Omental fat pad (tissue), 4 donors: ENCODE results near the gene DNAJC10. TPM values are rescaled to one million over a fixed set of nuclear protein-coding genes. Genes with fewer than 3 reads are reported as not detected.

ENCODE experiments used
- ATAC-seq: fragments of 150-250 bp; one replicate; pipeline ENCODE4 v1.9.1; 2016; ENCODE audit warnings: mild to moderate bottlenecking, moderate library complexity; ENCODE audit not compliant: low FRiP score
- DNase-seq: peaks from one replicate; pipeline ENCODE4 v3.0.0-alpha.2; 2019; ENCODE audit warnings: low spot score
- small RNA-seq: library from RNA; depleted of rRNA; stranded (forward); fragments of <200 nt; gene quantifications from one replicate; pipeline ENCODE3, GENCODE V24; 2016
- total RNA-seq, 4 donors: library from RNA; depleted of rRNA; stranded (reverse); fragments of >200 nt; gene quantifications; one replicate each; pipeline ENCODE4 v1.1.0, GENCODE V29; 2016
- TF ChIP-seq, protein P1 (sequence below), 3 donors: fragments of 450-650 bp; IDR thresholded peaks; one replicate each; pipeline ENCODE4 v1.5.1; 2016 to 2017; ENCODE audit warnings: antibody characterized with exemption in 3 of 3, mild to moderate bottlenecking in 3 of 3, moderate library complexity in 2 of 3

Gene DNAJC10
- total RNA-seq, 4 donors from 2014 or later: 41.1 to 61.9 (median 44.6) TPM

DNA sequence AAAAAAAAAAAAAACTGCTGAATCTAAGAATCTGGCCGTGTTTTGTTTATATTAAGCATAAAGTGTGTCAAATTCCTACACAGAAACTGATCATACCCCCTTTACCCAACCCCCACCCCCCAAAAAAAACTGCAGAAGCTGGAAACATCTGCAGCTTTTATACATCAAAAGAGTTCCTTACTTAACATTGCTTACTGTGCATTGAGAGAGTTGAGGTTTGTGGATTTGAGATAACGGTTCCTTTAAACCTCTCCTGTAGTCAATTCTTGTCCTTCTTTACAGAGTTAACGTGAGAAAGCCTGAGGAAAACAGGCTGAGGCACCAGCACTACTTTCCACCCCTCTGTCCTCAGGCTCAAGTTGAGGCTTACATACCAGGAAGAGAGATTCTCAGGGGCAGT is 115.9 kb downstream of the DNAJC10 start:
- TF ChIP-seq, protein P1, sequence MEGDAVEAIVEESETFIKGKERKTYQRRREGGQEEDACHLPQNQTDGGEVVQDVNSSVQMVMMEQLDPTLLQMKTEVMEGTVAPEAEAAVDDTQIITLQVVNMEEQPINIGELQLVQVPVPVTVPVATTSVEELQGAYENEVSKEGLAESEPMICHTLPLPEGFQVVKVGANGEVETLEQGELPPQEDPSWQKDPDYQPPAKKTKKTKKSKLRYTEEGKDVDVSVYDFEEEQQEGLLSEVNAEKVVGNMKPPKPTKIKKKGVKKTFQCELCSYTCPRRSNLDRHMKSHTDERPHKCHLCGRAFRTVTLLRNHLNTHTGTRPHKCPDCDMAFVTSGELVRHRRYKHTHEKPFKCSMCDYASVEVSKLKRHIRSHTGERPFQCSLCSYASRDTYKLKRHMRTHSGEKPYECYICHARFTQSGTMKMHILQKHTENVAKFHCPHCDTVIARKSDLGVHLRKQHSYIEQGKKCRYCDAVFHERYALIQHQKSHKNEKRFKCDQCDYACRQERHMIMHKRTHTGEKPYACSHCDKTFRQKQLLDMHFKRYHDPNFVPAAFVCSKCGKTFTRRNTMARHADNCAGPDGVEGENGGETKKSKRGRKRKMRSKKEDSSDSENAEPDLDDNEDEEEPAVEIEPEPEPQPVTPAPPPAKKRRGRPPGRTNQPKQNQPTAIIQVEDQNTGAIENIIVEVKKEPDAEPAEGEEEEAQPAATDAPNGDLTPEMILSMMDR (IDR thresholded peaks at IDR 0.05): no peak
- ATAC-seq (no peak), DNase-seq (no peak)

DNA sequence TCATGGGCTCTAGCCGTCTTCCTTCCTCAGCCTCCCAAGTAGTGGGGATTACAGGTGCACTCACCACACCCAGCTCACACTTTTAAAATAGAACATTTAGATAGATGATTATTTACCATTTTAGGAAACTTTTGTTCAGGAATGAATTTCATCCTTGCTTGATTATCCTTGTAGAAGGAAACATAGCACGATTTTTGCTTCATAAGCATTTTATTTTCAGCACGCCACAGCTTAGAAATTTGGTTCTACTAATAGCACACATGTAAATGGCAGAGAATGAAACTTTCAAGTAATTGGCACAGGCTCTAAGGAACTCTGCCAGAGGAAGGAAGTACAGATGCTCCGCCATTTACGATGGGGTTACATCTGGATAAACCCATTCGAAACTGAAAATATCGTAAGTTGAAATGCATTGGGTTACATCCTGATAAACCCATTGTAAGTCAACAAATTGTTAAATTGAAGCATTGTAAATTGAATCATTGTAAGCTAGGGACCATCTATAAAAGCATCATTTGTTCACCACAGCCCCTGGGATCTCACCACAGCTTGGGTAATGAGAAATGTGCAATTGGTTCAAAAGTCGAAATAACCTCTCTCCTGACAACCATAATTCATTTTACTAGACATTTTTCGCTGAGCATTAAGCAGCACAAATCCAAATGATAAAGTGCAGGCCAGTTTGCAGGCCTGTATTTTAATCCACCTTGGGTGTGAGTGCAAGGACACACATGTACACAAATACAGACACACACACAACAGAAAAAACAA is 117.2 kb downstream of the DNAJC10 start:
- DNase-seq (no peak), ATAC-seq (no peak)
- TF ChIP-seq, protein P1 (IDR thresholded peaks at IDR 0.05): no peak

DNA sequence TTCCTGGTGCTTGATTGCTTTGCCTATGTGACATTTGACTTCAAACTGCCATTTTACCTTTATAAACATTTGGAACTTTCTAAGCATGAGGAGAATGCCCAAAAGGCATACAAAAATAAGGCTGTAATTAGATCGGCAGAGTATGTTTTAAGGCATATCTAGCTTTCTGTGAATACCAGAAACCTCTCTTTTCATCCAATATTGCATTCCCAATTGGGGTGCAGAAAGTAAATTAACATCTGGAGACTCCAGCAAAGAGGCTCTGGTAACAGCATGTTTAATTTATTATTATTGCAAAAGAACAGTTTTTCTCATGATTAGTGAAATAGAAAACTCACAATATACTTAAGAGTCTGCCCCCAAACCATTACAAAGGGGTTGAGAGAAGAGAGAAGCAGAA is 118.2 kb downstream of the DNAJC10 start:
- DNase-seq: no peak

DNA sequence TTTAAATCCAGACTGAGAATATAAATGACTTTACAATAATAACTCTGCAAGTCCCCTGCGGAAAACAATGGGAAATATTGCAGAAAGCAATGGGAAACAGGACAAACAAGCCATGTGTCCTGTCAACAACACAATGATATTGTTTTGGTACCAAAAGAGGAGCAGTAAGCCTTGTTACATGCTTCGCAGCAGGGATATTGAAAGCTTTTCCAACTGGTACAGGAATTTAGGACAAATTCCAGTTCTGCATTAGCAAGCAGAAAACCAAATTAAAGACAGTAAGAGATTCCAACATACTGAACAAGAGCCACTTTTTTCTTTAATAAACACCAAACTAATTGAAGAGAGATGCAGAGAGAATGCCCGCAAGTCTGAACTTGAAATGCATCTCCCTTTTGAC is 120.4 kb downstream of the DNAJC10 start:
- TF ChIP-seq, protein P1 (IDR thresholded peaks at IDR 0.05): no peak
- no peak for DNase-seq
- ATAC-seq: no peak

More for the DNA sequence above, 118.2 kb downstream of the DNAJC10 start:
- TF ChIP-seq, protein P1 (IDR thresholded peaks at IDR 0.05): no peak
- no peak for ATAC-seq

Small RNA genes within 50 kb of the gene (small RNA-seq; reads per million reads assigned to genes)
- not detected for gene RF00019

Other genes starting within 250 kb of the DNAJC10 start
- 1 to 10 TPM; 1.8 to 4.9 (median 2.0) TPM for gene FRZB, start 150.4 kb downstream of the DNAJC10 start, total RNA-seq